ENCODE measurements around the gene CRLF1.

Gene CRLF1

DNA sequence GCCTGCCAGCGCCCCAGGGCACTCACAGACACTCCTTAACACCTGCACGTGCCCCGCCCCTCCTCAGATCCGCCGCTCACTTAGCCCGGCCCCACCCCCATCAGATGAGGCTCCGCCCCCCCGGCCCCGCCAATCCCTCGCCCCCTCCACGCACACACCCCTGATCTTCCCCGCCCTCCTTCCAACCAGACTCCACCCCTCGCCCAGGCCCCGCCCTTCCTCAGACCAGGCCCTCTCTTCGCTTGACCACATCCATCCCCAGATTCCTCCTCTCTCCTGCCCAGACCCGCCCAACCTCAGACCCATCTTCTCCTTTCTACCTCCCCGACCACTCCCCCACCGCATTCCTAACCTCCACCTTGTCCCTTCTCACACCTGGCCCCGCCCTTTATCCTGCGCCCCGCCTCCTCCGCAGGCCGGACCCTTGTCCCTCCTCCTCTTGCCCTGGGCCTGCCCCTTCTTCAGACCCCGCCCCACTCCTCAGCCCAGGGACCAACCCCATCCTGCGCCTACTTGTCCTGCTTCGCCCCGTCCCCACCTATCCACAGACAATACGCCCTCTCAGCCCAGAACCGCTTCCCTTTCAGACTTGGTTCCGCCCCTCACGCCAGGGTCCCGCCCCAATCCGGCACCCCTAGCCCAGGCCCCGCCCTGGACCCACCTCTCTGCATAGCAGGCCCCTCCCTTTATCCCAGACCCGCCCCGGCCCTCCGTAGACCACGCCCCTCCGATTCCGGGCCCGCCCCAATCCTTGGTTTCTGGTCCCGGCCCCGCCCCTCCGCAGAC, 29.8 kb upstream of the CRLF1 start:
- peak; percentile 99 for DNase-seq

DNA sequence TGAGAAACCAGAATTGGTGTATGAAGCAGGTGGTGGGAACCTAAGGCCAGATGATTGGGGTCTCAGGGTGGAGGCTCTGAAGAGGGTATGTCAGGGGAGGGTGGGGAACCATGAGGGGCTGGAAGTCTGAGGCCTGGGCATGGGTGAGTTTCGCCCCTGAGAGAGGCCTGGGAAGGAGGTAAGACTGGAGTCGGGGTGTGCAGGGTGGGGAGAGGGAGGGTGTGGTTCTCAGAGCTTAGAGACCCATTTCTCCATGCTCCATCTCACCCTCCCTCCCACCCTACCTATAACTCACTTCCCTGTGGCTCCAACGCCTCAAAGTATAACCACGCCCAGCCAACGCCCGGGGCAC, 29.2 kb upstream of the CRLF1 start:
- DNase-seq: no peak

DNA sequence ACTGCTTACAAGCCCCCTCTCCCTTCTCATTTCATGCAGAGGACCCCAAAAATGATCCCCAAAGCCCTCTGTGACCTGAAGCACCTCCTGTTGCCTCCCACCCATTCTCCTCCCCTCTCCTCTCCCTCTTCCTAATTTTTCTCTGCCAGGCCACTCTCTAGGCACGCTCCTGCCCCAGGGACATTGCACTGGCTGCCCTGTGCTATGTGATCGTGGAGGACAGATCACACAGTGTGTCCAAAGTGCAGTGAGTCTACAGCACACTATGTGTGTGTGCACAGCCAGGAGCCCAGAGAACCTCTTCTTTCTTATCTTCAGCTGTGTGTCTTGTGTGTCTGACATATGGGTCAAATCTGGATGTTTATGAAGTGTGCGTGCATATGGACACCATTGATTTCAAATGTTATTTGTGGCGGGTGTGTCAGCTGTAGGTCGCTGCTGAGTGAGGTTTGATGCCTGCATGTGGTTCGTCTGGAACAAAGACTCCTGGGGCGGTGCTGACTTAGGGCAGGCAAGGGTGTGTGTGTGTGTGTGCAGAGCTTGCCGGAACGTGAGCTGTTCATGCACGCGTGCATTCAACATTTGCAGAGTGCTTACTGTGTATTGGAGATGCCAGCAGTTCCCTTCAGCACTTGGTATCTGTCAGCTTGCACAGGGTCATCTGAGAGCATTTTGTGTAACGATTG, 28.2 kb upstream of the CRLF1 start:
- peak; percentile 82 for DNase-seq

DNA sequence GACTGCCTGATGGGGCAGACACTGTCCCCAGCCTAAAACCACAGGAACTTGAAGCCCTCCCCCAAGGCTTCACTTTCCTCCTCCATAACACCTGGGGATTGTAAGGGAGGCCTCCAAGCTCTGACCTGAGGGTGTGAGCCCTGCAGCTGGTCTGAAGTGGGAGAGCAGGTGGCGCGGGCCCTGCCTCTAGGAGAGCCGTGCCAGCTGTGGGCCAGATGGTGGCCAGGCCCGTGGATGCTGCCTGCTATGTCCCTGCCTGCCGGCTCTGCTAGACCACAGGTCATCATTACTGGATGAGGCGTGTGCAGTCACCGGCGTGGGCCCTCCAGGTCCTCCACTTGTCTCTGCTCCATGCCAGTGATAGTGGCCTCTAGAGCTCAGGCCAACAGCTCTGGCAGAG, 26.7 kb upstream of the CRLF1 start:
- peak; percentile 81 for DNase-seq

DNA sequence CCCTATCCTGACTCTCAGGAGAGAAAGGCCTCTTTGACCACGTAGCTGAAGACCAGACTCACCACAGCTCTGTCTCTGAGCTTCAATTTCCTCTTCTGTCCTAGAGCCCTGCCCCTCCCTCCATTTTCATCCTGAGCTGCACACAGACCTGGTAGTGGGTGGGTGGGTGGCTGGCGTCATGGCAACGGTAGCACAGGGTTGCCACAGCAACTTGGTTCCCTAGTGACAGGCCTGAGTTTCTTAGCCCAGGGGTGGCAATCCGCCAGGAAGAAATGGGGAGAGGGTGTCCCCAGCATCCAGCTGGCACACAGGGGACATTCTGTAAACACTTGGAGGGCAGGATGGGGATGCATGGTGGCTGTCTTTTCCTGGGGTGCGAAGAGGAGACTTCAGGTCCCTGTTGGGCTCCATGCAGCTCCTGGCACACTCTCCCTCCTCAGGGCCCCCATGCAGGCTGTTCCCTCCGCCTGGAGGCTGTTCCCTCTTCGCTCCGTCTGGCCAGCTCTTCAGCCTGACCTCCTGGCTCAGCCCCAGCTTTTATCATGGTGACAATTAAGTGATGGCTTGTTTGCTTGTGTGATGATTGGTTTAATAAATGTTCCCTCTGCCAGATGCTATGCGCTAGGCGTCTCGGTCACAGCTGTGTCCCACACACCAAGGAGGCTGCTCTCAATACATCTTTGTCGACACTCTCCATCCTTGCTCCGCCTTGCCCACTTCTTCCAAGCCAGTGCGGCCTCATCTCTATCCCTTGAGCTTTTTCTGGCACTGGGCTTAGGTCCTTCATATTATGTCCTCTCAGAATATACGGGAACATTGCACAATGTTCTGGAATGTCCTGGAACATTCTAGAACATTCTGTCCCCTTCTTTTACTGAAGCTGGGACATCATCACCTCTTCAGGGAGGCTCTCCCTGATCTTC, 22.8 kb upstream of the CRLF1 start:
- DNase-seq: peak; percentile 83

DNA sequence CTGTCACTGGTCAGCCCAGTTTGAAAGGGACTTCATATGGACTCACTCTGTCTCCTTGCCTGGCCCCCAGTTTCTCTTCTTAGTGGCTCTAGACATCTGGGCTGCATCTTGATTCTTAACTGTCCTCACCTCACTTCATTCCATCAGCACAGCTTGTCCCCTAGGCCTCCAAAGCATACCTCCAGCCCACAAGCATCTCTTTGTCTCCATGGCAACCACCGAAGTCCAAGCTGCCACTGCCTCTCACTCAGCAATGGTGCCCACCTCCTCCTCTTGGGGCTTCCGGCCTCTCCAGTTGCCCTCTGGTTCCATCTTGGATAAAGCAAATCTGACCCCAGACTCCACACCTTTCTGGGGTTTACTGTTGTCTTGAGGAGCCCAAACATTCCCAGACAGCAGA, 20.3 kb upstream of the CRLF1 start:
- no peak for DNase-seq

DNA sequence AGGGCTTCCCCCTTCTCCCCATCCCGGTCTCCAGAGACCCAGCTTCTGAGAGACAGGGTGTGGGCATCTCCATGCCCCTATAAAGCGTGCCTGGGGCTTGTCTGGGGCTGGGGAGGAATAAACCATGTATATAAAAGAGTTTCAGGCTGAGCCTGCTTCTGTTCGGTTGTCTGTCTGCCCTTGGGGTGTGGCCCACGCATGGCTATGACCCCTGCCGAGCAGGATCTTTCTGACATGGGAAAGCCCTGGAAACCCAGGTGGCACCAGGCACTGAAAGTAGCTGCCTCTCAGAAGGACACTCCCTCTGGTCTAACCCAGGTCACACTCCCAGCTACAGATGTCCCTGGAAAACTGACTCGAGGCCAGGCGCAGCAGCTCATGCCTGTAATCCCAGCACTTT, 14.3 kb upstream of the CRLF1 start:
- DNase-seq: peak; percentile 37

DNA sequence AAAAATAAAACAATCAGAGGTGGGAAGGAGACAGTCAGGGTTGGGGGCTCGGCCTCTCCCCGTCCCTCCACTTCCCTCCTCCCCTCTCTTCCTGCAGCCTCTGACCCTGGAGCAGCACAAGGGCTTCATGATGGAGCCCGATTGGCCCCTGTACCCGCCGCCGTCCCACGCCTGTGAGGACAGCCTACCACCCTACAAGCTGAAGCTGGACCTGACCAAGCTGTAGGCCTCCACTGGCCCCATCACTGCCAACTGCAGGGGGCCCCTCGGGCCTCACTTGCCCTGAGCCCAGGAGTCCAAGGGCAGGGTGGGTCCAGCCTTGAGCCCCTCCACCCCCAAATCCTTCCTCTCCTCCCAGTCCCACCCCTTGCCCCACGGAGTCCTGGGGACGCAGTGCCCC, 13.7 kb upstream of the CRLF1 start:
- DNase-seq: no peak

DNA sequence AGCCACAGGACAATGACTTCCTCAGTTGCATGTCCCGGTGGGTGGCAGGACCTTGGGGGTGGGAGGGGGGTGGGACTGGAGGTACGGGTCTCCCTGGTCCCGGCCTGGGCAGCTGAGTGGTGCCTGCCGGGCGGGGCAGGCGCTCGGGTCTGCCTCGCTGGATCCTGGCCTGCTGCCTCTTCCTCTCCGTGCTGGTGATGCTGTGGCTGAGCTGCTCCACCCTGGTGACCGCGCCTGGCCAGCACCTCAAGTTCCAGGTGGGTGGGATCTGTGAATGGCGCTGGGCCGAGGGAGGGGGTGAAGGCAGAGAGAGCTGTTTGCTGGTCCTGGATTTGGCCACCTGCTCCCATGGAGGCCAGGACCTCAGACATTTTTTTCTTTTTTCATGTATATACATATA, 11.6 kb upstream of the CRLF1 start:
- DNase-seq: no peak

DNA sequence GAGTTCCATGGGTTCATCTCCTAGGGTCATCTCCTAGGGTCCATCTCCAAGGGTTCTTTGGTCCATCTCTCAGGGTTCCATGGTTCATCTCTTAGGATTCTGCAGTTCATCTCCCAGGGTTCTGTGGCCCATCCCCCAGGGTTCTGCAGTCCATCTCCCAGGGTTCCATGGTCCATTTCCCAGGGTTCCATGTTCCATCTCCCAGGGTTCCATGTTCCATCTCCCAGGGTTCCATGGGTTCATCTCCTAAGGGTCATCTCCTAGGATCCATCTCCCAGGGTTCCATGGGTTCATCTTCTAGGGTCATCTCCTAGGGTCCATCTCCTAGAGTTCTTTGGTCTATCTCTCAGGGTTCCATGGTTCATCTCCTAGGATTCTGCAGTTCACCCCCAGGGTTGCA, 11.0 kb upstream of the CRLF1 start:
- no peak for DNase-seq

DNA sequence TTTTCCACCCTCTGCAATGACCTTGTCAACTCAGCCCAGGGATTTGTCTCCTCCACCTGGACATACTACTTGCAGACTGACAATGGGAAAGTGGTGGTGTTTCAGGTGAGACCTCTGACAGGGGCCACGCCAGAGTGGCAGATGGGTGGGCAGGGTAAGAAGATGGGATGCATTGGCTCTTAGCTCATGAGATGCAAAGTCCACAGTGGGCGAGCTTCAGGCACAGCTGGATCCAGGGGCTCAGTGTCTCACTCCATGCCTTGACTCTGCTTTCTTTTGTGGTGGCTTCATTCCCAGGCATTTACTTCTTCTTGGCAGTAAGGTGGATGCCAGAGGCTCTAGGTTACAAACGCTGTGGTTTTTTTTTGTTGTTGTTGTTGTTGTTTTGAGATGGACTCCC, 9.4 kb upstream of the CRLF1 start:
- no peak for DNase-seq

DNA sequence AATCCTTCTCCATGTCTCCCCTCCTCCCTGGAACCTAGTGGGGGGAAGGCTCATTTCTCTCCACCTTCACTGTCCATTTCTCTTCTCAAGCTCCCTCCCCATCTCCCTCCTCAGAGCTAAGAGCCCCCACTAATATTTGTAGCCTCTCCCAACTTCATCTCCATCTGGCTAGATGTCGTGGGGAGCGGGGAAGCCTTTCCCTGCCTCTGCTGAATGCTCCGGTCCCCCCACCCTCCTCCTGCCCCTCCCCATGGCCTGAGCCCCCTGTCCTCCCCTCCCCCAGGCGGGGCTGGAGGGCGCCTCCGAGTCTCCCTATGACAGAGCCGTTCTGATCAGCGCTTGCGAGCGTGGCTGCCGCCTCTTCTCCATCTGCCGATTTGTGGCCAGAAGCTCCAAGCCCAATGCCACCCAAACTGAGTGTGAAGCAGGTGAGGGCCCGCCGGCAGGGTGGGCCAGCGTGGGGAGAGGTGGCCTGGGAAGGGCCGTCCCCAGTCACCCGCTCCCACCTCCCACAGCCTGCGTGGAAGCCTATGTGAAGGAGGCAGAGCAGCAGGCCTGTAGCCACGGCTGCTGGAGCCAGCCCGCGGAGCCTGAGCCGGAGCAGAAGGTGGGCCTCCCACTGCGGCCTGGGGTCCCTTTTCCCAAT, 7.1 kb upstream of the CRLF1 start:
- DNase-seq: no peak

DNA sequence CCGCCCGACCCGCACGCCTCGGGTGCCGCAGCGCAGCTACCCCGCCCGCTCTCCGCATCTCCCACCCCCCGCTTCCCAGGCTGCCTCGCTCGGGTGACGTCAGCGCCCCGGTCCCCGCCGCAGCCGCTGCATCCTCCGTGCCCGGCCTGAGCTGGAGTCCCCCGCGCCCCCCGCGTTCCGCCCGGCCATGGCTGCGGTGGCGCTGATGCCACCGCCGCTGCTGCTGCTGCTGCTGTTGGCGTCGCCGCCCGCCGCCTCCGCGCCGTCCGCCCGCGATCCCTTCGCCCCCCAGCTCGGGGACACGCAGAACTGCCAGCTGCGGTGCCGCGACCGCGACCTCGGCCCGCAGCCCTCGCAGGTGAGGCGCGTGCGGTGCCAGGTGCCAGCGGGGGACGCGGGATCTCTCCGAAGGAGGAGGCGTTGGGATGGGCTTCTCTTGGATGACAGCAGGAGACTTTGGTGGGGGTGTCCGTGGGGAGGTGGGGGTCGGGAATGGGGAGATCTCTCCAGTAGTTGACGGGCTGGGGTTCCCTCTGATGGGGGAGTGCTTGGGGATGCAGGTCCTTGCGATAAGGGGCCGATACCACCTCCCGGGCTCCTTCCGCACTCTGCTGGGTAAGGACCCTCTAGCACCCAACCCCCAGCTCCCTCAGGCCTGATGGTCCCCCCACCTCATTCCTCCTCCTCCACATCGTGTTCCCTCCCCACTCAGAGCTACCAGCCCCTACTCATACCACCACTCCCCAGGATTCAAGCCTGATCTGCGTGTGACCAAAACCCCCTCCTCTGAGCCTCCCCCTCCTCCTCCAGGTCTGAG, 6.4 kb upstream of the CRLF1 start, which contains the start of gene TMEM59L:
Gene TMEM59L (plus strand): TSS at position 99 of the 817 bp plus-strand sequence. CDS start 89 bp downstream, at position 188.
- DNase-seq: peak; percentile 63

DNA sequence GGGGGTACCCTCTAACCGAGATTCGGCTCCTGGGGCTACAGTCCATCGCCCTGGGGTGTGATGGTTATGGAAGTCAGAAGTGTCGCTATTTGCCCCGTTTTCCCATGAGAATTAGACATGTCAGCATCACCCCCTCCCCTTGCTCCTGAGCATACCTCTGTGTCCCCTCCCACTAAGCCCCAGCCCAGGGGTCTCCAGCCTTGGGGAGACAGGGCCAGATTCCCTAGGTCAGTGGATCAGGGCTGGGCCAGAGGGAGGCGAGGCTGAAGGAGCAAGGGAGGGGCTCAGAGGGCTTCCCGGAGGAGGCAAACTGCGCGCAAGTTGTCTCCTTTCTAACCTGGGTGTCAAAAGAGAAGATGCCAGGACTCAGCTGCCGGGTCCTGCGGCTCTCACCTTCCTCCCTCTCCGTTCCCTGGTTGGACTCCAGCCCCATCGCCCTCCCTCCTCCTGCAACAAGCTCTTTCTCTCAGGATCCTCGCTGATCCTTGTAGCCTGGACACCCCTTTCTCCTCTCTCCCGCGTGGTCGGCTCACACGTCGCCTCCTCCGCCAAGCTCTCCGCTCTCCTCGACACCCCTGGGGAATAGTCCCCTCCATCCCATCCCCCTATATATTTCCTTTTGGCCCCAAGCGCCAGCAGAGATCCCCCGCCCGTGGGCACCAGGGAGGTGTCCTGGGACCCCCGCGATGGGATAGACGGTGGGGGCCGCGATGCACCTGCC, 5.6 kb upstream of the CRLF1 start:
- DNase-seq: peak; percentile 54

DNA sequence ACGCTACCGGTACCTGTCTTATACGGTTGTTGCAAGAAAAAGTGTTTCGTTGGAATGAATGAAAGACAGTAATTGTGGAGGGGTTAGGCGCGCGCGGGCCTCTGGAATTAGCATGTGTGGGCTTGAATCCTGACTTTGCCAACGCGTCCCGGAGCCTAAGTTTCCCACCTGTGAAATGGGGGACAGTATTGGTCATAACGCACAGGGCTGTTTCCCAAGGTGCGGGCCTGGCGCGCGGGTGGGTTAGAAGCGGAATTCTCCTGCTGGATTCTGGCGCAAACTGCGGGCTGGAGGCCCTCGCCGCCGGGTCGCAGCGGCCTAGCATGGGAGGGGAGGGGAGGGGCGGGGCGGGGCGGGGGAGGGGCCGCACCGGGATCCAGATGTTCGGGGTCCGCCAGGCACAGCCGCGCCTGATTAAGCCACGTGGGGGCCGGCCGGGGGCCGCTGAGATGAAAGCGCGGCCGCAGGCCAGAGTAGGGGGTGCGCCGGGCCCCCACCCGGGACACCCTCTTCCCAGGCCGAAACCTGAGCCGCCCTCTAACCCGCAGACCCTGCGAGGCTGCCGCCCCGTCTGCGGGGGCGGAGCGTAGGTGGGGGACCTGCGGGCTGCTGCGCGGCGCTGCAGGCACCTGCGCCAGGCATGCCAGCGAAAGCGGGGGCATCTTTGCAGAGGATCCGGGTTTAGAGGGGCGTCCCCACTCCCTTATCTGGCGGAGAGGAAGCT, 4.9 kb upstream of the CRLF1 start:
- DNase-seq: peak; percentile 69

DNA sequence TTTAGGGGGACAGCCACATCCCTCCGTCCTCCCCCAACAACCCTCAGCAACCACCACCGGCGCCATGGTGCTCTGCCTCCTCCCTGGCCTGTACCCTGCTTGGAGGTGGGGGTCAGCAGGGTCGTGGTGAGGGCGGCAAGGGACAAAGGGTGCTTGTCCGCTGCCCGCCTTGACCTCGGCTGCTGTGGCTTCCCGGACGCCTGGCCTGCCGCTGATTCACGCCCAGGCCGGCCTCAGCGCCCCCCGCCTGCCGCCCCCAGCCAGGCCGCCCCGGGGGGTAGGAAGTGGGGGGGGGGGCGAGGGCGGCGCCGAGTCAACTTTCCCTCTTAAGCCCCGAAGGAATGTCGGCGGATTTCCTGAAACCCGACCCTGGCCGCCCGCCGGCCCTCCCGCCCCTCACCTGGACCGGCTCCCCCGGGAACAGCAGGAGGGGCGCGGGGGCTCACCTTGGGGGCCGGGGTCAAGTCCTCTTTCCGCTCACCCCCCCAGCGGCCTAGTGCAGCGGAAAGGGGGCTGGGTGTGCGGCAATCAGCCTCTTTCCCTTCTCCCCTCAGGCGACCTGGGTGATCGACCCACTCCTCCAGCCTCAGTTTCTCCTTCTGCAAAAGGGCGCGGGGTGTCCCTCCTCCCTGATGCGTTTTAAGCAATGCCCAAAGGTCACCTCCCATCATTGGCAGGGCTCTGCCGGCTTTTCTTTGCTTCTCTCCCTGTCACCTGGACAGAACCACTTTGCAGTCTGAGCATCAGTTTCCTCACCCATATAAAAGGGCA, 4.1 kb upstream of the CRLF1 start:
- DNase-seq: peak; percentile 38

DNA sequence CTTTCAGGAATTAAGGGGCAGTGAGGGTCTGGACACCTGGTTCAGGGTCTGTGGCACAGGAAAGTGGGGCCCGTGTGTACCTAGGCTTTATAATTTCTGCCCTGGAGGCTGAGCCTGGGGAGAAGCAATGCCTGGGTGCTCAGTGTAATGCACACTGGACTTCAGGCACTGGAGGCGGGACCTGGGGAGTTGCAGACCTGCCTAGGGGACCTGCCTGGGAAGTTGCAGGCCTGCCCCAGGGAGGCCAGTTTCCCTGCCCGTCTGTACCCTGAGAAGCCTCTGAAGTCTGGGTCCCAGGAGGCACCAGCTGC, 3.6 kb upstream of the CRLF1 start:
- no peak for DNase-seq

DNA sequence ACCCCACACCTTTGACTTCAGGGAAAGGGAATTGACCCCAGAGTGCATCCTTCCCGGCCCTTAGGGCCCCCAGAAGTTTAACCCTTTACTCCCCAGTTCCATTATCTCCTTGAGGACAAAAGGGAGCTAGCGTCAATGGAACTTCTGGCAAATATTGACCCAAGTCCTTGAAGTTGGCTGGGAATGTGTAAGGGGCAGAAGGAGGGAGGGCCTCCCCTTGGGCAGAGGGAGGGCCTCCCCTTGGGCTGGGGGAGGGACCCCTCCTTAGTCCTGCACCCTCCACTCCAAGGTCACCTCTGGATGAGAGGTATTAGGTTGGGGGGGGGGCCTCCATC, 3.1 kb upstream of the CRLF1 start:
- DNase-seq: no peak

DNA sequence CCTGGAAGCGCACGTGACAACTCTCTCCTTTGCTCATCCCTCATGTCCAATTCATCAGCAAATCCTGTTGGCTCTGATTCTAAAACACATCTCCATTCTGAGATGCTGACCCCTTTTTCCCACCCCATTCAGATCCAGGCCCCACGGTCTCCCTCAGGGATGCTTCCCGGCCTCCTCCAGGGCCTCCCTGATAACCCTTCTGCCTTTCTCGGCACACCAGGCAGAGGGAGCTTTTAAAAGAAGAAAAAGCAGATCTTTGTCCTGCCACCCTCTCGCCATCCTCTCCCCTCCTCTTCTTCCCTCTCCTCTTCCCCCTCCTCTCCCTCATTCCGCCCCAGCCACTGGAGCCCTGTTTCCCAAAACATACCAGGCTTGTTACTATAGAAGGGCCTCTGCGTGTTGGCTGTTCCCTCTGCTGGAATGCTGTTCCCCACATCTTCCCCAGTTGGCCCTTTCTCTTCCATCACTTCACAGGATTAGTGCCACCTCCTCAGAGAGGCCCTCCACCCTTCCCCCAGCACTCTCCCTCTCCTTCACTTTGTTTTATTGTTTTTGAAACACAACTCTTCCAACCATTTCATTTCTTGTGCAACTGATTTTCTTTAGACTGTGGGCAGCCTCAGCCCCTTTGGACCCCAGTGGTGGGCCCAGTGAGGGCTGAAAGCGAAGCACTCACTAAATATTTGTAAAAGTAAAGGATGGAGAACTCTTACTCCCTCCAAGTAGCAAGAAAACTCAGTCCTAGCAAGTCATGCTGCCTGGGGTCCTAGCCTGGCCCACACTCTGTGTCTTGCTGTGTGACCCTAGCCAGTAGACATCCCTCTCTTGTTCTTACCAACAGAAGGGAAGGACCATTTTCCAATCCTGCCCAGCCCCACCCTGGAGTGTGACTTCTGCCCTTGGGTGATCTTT, 2.5 kb upstream of the CRLF1 start:
- no peak for DNase-seq

Data from NCI-H69 (cell line).